ENCODE measurements around the gene MINDY4. TPM values are rescaled to one million over a fixed set of nuclear protein-coding genes. Genes with fewer than 3 reads are reported as not detected.

Gene MINDY4
- total RNA-seq, 1 donor from 2014 or later = 4.4 TPM

- H3K4me3 Mint-ChIP-seq (ENCODE audit: unreplicated experiment) = no peak overlapping the region
These were observed 4.8 kb downstream of the MINDY4 start for GRCh38 chr7:30775992-30776391.

GRCh38 chr7:30776971-30777370 lies 5.8 kb downstream of the MINDY4 start:
- Mint-ChIP-seq H3K27ac (ENCODE audit: unreplicated experiment) (no peak overlapping the region), H3K4me3 (ENCODE audit: unreplicated experiment) (no peak overlapping the region), H3K4me1 (ENCODE audit: unreplicated experiment) (peaks cover 21% of the 10 kb centered on the region), H3K27me3 (ENCODE audit: unreplicated experiment) (no peaks in the 10 kb centered on the region), H3K9me3 (ENCODE audit: unreplicated experiment) (no peaks in the 10 kb centered on the region), H3K36me3 (ENCODE audit: unreplicated experiment) (peaks cover 7% of the 10 kb centered on the region)
- TF ChIP-seq CTCF (IDR thresholded peaks at IDR 0.05) = no peak
- no peak for DNase-seq (ENCODE audit: extremely low spot score, unreplicated experiment)

More at GRCh38 chr7:30775992-30776391, 4.8 kb downstream of the MINDY4 start:
- no peak overlapping the region for H3K27ac Mint-ChIP-seq (ENCODE audit: unreplicated experiment)
- H3K9me3 Mint-ChIP-seq (ENCODE audit: unreplicated experiment) = no peaks in the 10 kb centered on the region
- no peak for TF ChIP-seq CTCF (IDR thresholded peaks at IDR 0.05)
- peaks cover 2% of the 10 kb centered on the region for H3K36me3 Mint-ChIP-seq (ENCODE audit: unreplicated experiment)
- peaks cover 23% of the 10 kb centered on the region for H3K4me1 Mint-ChIP-seq (ENCODE audit: unreplicated experiment)
- no peaks in the 10 kb centered on the region for H3K27me3 Mint-ChIP-seq (ENCODE audit: unreplicated experiment)
- no peak for DNase-seq (ENCODE audit: extremely low spot score, unreplicated experiment)

- peak overlapping the region; percentile 31 for H3K27ac Mint-ChIP-seq (ENCODE audit: unreplicated experiment)
These were observed 7.2 kb downstream of the MINDY4 start for GRCh38 chr7:30778255-30779025.

GRCh38 chr7:30779574-30779973 lies 8.4 kb downstream of the MINDY4 start:
- H3K27ac Mint-ChIP-seq (ENCODE audit: unreplicated experiment) = no peak overlapping the region
- H3K27me3 Mint-ChIP-seq (ENCODE audit: unreplicated experiment) = no peaks in the 10 kb centered on the region
- no peaks in the 10 kb centered on the region for H3K9me3 Mint-ChIP-seq (ENCODE audit: unreplicated experiment)
- H3K4me3 Mint-ChIP-seq (ENCODE audit: unreplicated experiment) = no peak overlapping the region
- TF ChIP-seq CTCF (IDR thresholded peaks at IDR 0.05) = no peak
- no peak for DNase-seq (ENCODE audit: extremely low spot score, unreplicated experiment)
- peaks cover 21% of the 10 kb centered on the region for H3K36me3 Mint-ChIP-seq (ENCODE audit: unreplicated experiment)
- peaks cover 12% of the 10 kb centered on the region for H3K4me1 Mint-ChIP-seq (ENCODE audit: unreplicated experiment)

More at GRCh38 chr7:30778255-30779025, 7.2 kb downstream of the MINDY4 start:
- Mint-ChIP-seq H3K4me3 (ENCODE audit: unreplicated experiment) (no peak overlapping the region), H3K36me3 (ENCODE audit: unreplicated experiment) (peaks cover 16% of the 10 kb centered on the region), H3K4me1 (ENCODE audit: unreplicated experiment) (peaks cover 12% of the 10 kb centered on the region), H3K9me3 (ENCODE audit: unreplicated experiment) (no peaks in the 10 kb centered on the region), H3K27me3 (ENCODE audit: unreplicated experiment) (no peaks in the 10 kb centered on the region)
- DNase-seq (ENCODE audit: extremely low spot score, unreplicated experiment) = no peak
- TF ChIP-seq CTCF (IDR thresholded peaks at IDR 0.05) = no peak

- TF ChIP-seq CTCF (IDR thresholded peaks at IDR 0.05) = no peak
- Mint-ChIP-seq H3K4me3 (ENCODE audit: unreplicated experiment) (no peak overlapping the region), H3K9me3 (ENCODE audit: unreplicated experiment) (no peaks in the 10 kb centered on the region), H3K27ac (ENCODE audit: unreplicated experiment) (no peak overlapping the region), H3K36me3 (ENCODE audit: unreplicated experiment) (peaks cover 26% of the 10 kb centered on the region), H3K27me3 (ENCODE audit: unreplicated experiment) (no peaks in the 10 kb centered on the region), H3K4me1 (ENCODE audit: unreplicated experiment) (peaks cover 12% of the 10 kb centered on the region)
- DNase-seq (ENCODE audit: extremely low spot score, unreplicated experiment) = no peak
These were observed 9.7 kb downstream of the MINDY4 start for GRCh38 chr7:30780941-30781340.

Measured in osteocyte (in vitro differentiated cells).